T-cell (primary cell): ENCODE data around the gene LARP1. TPM values are rescaled to one million over a fixed set of nuclear protein-coding genes. Genes with fewer than 3 reads are reported as not detected.

Source experiments
- total RNA-seq, 35 experiments: library from RNA in 6 of 35; stranded (reverse) in 6 of 35; fragments of 120-200 nt in 1 of 35; gene quantifications; one replicate each; pipeline versions ENCODE4 v1.2.1 to v1.2.4 and lab custom pipeline; 2013 to 2026

Gene LARP1
- total RNA-seq, 5 donors from 2014 or later (not counting 1 experiment from before 2014, with no cell fraction given): 137 to 201 (median 182) TPM

Other genes starting within 250 kb of the LARP1 start
- gene FAXDC2, start 95.2 kb downstream of the LARP1 start, total RNA-seq: under 1 TPM in 4 of 5 donors, not detected in 1; 0.29 to 0.44 (median 0.38) TPM
- 100 to 1,000 TPM in 3 of 5 donors, 10 to 100 TPM in 2; 85.9 to 113 (median 100) TPM for gene CNOT8, start 103.2 kb downstream of the LARP1 start, total RNA-seq
- 10 to 100 TPM in 3 of 5 donors, 1 to 10 TPM in 2; 6.8 to 17.6 (median 14.8) TPM for gene GEMIN5, start 182.8 kb downstream of the LARP1 start, total RNA-seq
- 10 to 100 TPM; 19.5 to 30.9 (median 26.1) TPM for gene MRPL22, start 185.7 kb downstream of the LARP1 start, total RNA-seq